ENCODE data around the gene VPS52. TPM values are rescaled to one million over a fixed set of nuclear protein-coding genes. Genes with fewer than 3 reads are reported as not detected.

Gene VPS52
- total and polyA plus RNA-seq, 9 of the 15 experiments (the other 6 are each of a cell fraction or from before 2014, with no cell fraction given) = 24.4 to 103 (median 40.2) TPM

- TF ChIP-seq SIN3A (IDR thresholded peaks at IDR 0.05; ENCODE audit: borderline replicate concordance in 2 of 2, control insufficient read depth in 1 of 2, low read depth in 2 of 2, low read length in 2 of 2) (peak; percentile 34 to 42; a peak in 1 of 4 replicates), ZNF174 (CRISPR knock-in tag; IDR thresholded peaks at IDR 0.05) (no peak), KDM5B (IDR thresholded peaks at IDR 0.05; ENCODE audit: insufficient replicate concordance, low read depth, low read length) (peak; percentile 46), FOXM1 (IDR thresholded peaks at IDR 0.05; ENCODE audit: low read depth) (peak; percentile 86), FOXM1 (CRISPR knock-in tag; IDR thresholded peaks at IDR 0.05; ENCODE audit: low read depth) (no peak), KAT7 (CRISPR knock-in tag; IDR thresholded peaks at IDR 0.05; ENCODE audit: borderline replicate concordance) (peak; percentile 54; the same call in 1 of the 2 replicates), TEAD1 (CRISPR knock-in tag; IDR thresholded peaks at IDR 0.05) (peak; percentile 71 to 96), ZBED1 (IDR thresholded peaks at IDR 0.05) (no peak), CCNT2 (IDR thresholded peaks at IDR 0.05; ENCODE audit: borderline replicate concordance, extremely low read depth, insufficient read length, low read depth, low read length) (peak; percentile 64), ZNF121 (CRISPR knock-in tag; conservative IDR thresholded peaks at IDR 0.05) (peak; percentile 59; the same call in 1 of the 2 replicates), DNMT1 (IDR thresholded peaks at IDR 0.05) (peak; percentile 42; the same call in 1 of the 2 replicates), MXI1 (IDR thresholded peaks at IDR 0.05; ENCODE audit: low read depth, low read length) (peak; percentile 55), HDGF (IDR thresholded peaks at IDR 0.05) (0 out of 2 replicates have a peak, but pooled peaks have one; percentile 37), KLF13 (tag; IDR thresholded peaks at IDR 0.05; ENCODE audit: borderline replicate concordance, low read depth) (peak; percentile 8; the same call in 1 of the 2 replicates), SMARCA5 (IDR thresholded peaks at IDR 0.05) (peak; percentile 79; the same call in 1 of the 2 replicates), U2AF2 (optimal IDR thresholded peaks at IDR 0.05; ENCODE audit: low read depth, low read length) (no peak), ERF (CRISPR knock-in tag; IDR thresholded peaks at IDR 0.05) (0 out of 2 replicates have a peak, but pooled peaks have one; percentile 77)
- TF ChIP-seq, protein P1, sequence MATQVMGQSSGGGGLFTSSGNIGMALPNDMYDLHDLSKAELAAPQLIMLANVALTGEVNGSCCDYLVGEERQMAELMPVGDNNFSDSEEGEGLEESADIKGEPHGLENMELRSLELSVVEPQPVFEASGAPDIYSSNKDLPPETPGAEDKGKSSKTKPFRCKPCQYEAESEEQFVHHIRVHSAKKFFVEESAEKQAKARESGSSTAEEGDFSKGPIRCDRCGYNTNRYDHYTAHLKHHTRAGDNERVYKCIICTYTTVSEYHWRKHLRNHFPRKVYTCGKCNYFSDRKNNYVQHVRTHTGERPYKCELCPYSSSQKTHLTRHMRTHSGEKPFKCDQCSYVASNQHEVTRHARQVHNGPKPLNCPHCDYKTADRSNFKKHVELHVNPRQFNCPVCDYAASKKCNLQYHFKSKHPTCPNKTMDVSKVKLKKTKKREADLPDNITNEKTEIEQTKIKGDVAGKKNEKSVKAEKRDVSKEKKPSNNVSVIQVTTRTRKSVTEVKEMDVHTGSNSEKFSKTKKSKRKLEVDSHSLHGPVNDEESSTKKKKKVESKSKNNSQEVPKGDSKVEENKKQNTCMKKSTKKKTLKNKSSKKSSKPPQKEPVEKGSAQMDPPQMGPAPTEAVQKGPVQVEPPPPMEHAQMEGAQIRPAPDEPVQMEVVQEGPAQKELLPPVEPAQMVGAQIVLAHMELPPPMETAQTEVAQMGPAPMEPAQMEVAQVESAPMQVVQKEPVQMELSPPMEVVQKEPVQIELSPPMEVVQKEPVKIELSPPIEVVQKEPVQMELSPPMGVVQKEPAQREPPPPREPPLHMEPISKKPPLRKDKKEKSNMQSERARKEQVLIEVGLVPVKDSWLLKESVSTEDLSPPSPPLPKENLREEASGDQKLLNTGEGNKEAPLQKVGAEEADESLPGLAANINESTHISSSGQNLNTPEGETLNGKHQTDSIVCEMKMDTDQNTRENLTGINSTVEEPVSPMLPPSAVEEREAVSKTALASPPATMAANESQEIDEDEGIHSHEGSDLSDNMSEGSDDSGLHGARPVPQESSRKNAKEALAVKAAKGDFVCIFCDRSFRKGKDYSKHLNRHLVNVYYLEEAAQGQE (IDR thresholded peaks at IDR 0.05; ENCODE audit: borderline replicate concordance) = peak; percentile 56; the same call in 1 of the 2 replicates
- TF ChIP-seq, protein P1 (CRISPR knock-in tag; IDR thresholded peaks at IDR 0.05; ENCODE audit: low read depth) = peak; percentile 61; the same call in 1 of the 2 replicates
Measured at GRCh38 chr6:33317669-33318425, 46.2 kb upstream of the VPS52 start, which contains the start of gene ZBTB22 (continued).
